ENCODE results near the gene ADAMTS17. TPM values are rescaled to one million over a fixed set of nuclear protein-coding genes. Genes with fewer than 3 reads are reported as not detected.

Gene ADAMTS17
- total and polyA plus RNA-seq, 9 of the 15 experiments (the other 6 are each of a cell fraction or from before 2014, with no cell fraction given): 0.01 to 0.14 (median 0.07) TPM; not detected in 6

GRCh38 chr15:100141311-100142001, 200.3 kb downstream of the ADAMTS17 start:
- ChIA-PET POLR2A (no interaction called here), CTCF (ENCODE audit: low intra/inter-chr PET ratio) (interaction anchor here (0.6 kb wide), 1 partner anchor 489 kb away, joined by 3 read pairs; no protein-coding TSS in a partner anchor)
- Histone ChIP-seq H3K4me2 (ENCODE audit: insufficient read depth, low read length) (no peak overlapping the region), H4K20me1 (replicated peaks; ENCODE audit: control insufficient read depth, insufficient read depth, low read length) (no peaks in the 10 kb centered on the region), H3K4me3 (no peak overlapping the region), H3K79me2 (ENCODE audit: control insufficient read depth, insufficient read depth, low read length) (no peaks in the 10 kb centered on the region), H3K4me1 (replicated peaks in 1 of 2; ENCODE audit: control insufficient read depth in 2 of 2, insufficient read depth in 2 of 2, low read length in 2 of 2) (no peaks in the 10 kb centered on the region), H3K27ac (ENCODE audit: extremely low read depth, low read depth, low read length) (no peak overlapping the region), H3K36me3 (ENCODE audit: control insufficient read depth, insufficient read depth, low read length) (no peaks in the 10 kb centered on the region), H3K9me1 (ENCODE audit: control insufficient read depth, insufficient read depth, low read length) (no peaks in the 10 kb centered on the region), H3K9ac (ENCODE audit: insufficient read depth in 1 of 2, low read depth in 2 of 2, low read length in 2 of 2) (no peak overlapping the region), H3K9me3 (replicated peaks; ENCODE audit: control insufficient read depth, insufficient read depth, low read depth, low read length) (no peaks in the 10 kb centered on the region), H3K27me3 (ENCODE audit: control insufficient read depth in 2 of 2, insufficient read depth in 2 of 2, low read length in 2 of 2) (peaks cover 7 to 23% of the 10 kb centered on the region in 2 experiments; a peak in 4 of 5 replicates), H2AFZ (ENCODE audit: low read depth, low read length) (no peak overlapping the region)
- intact Hi-C loops (cut with micrococcal nuclease) (no loop called here), in situ Hi-C loops (cut with MboI) (no loop called here)
- WGBS (ENCODE audit: insufficient coverage, low coverage, missing lambda C conversion rate): 0% methylated on average over 11 of the region's 11 CpGs
- TF ChIP-seq, protein P1, sequence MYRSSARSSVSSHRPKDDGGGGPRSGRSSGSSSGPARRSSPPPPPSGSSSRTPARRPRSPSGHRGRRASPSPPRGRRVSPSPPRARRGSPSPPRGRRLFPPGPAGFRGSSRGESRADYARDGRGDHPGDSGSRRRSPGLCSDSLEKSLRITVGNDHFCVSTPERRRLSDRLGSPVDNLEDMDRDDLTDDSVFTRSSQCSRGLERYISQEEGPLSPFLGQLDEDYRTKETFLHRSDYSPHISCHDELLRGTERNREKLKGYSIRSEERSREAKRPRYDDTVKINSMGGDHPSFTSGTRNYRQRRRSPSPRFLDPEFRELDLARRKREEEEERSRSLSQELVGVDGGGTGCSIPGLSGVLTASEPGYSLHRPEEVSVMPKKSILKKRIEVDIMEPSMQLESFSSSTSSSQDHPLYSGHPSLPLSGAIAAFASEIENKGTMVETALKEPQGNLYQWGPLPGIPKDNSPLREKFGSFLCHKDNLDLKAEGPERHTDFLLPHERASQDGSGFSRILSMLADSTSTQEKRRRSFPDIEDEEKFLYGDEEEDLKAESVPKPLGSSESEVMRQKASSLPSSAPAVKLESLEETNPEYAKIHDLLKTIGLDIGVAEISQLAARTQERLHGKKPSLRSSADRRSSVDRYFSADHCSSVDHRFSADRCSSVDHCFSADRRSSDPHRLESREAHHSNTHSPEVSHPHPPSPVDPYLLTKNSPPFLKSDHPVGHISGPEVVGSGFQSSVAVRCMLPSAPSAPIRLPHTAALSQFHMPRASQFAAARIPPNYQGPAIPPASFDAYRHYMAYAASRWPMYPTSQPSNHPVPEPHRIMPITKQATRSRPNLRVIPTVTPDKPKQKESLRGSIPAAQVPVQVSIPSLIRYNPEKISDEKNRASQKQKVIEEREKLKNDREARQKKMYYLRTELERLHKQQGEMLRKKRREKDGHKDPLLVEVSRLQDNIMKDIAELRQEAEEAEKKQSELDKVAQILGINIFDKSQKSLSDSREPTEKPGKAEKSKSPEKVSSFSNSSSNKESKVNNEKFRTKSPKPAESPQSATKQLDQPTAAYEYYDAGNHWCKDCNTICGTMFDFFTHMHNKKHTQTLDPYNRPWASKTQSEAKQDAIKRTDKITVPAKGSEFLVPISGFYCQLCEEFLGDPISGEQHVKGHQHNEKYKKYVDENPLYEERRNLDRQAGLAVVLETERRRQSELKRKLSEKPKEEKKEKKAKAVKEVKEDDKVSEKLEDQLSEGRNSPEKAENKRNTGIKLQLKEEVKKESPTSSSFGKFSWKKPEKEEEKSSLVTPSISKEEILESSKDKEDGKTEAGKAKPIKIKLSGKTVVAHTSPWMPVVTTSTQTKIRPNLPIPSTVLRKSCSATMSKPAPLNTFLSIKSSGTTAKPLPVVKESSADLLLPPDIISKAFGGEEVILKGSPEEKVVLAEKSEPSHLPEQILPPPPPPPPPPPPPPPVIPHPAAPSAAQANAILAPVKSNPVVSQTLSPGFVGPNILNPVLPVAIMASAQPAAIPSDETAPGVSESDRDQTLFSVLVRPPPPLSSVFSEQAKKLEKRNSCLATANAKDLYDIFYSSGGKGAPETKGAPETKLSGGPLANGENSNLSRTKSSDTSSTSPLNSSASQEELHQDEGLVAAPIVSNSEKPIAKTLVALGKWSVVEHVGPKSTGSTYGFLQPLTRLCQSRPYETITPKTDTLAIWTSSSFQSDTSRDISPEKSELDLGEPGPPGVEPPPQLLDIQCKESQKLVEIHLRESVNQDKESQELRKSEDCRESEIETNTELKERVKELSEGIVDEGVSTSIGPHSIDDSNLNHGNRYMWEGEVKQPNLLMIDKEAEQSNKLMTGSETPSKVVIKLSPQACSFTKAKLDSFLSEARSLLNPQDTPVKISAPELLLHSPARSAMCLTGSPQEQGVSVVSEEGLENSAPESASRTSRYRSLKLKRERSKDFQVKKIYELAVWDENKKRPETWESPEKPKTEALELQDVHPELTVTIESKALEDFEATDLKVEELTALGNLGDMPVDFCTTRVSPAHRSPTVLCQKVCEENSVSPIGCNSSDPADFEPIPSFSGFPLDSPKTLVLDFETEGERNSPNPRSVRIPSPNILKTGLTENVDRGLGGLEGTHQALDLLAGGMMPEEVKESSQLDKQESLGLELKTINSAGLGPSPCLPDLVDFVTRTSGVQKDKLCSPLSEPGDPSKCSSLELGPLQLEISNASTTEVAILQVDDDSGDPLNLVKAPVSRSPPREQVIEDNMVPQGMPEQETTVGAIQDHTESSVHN (IDR thresholded peaks at IDR 0.05; ENCODE audit: borderline replicate concordance in 1 of 2, low read depth in 1 of 2): no peak
- TF ChIP-seq NCOA4 (IDR thresholded peaks at IDR 0.05; ENCODE audit: partially characterized antibody): no peak
- no peak for DNase-seq (ENCODE audit: extremely low read depth in 1 of 4, low spot score in 3 of 4)
- no TSS peak for BruUV-seq (replicated peaks)
- no peak for ATAC-seq
- FAIRE-seq: no peak
